Small intestine (tissue), 7 donors: ENCODE measurements around the gene OPCML. TPM values are rescaled to one million over a fixed set of nuclear protein-coding genes. Genes with fewer than 3 reads are reported as not detected.

Experiments
- DNase-seq, 2 donors: peaks; one replicate each; pipeline versions ENCODE4 v3.0.0 to v3.0.0-alpha.2; 2013
- FAIRE-seq: peaks from 2 replicates; lab custom pipeline; 2012; peaks lifted over from hg19 to GRCh38; lab: Jason Lieb, UNC
- H3K27ac ChIP-seq, 3 donors: one replicate each; pipeline ENCODE4 v1.5.1; 2013; ENCODE audit warnings: low read length in 2 of 3, mild to moderate bottlenecking in 2 of 3, control low read depth in 1 of 3, inconsistent platforms in 1 of 3, low read depth in 1 of 3, moderate library complexity in 1 of 3
- H3K27me3 ChIP-seq, 3 donors: one replicate each; pipeline ENCODE4 v1.6.1; 2013; ENCODE audit warnings: low read length in 3 of 3, inconsistent platforms in 1 of 3; ENCODE audit not compliant: control insufficient read depth in 3 of 3, insufficient read depth in 3 of 3
- H3K36me3 ChIP-seq, 3 donors: one replicate each; pipeline ENCODE4 v1.6.1; 2013; ENCODE audit warnings: low read length in 3 of 3, inconsistent platforms in 1 of 3, low read depth in 1 of 3, mild to moderate bottlenecking in 1 of 3, moderate library complexity in 1 of 3; ENCODE audit not compliant: control insufficient read depth in 3 of 3, insufficient read depth in 2 of 3
- H3K4me1 ChIP-seq, 3 donors: one replicate each; pipeline ENCODE4 v1.6.1; 2013; ENCODE audit warnings: low read length in 2 of 3, inconsistent platforms in 1 of 3, low read depth in 1 of 3, mild to moderate bottlenecking in 1 of 3, moderate library complexity in 1 of 3; ENCODE audit not compliant: control insufficient read depth in 3 of 3, insufficient read depth in 2 of 3
- H3K4me3 ChIP-seq, 3 donors: one replicate each; pipeline ENCODE4 v1.5.1; 2013; ENCODE audit warnings: low read length in 3 of 3, control low read depth in 1 of 3, inconsistent platforms in 1 of 3, low read depth in 1 of 3, mild to moderate bottlenecking in 1 of 3, moderate library complexity in 1 of 3
- H3K9me3 ChIP-seq, 2 donors: one replicate each; pipeline ENCODE4 v1.6.1; 2013; ENCODE audit warnings: low read depth in 1 of 2, low read length in 1 of 2; ENCODE audit not compliant: control insufficient read depth in 2 of 2, insufficient read depth in 1 of 2
- WGBS, 3 donors: extraction: QIAGEN DNeasy Blood & Tissue Kit; methylation state at CpG; one replicate each; pipeline ENCODE4 v1.1.7; 2013; 5-methylcytosine and 5-hydroxymethylcytosine counted together
- polyA plus RNA-seq, 4 donors: library from polyadenylated mRNA; stranded (reverse) in 3 of 4; unstranded in 1 of 4; fragments of 200-250 nt in 3 of 4; fragments of 120-200 nt in 1 of 4; gene quantifications; one replicate each; pipeline versions ENCODE4 v1.2.1 to v1.2.3, GENCODE V29; 2013
- donor health status: healthy with polysubstance abuse.
- donor health status: control.
- donor health status: control.
- donor health status: Bipolar disorder and iron deficiency.
- donor health status: healthy.

OPCML gene
- polyA plus RNA-seq, 4 donors, result 0.16 to 2.0 TPM; not detected in 2

DNA sequence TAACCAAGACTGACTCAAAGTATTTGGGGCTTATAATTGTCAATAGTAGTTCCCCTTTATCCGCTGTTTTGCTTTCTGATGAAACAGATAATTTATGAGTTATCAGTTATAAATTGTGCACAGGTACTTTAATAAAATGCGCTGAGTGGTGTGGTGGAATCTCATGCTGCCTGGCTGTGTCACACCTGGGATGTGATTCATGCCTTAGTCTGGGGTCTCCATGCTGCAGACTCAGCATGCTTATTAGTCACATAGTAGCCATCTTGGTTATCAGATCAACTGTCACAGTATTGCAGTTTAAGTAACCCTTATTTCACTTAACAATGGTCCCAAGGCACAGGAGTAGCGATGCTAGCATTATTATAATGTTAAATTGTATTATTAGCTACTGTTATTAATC lies 1166.7 kb downstream of the OPCML start:
- H3K27ac ChIP-seq, result no peak overlapping the region
- H3K4me3 ChIP-seq, result no peak overlapping the region
- H3K9me3 ChIP-seq, result no peaks in the 10 kb centered on the region
- 80 to 95% (median 86%) methylated on average over 3 of the region's 3 CpGs for WGBS, 3 donors
- FAIRE-seq (no peak), DNase-seq (no peak)
- no peaks in the 10 kb centered on the region for H3K36me3 ChIP-seq
- no peaks in the 10 kb centered on the region for H3K4me1 ChIP-seq
- H3K27me3 ChIP-seq, result no peaks in the 10 kb centered on the region
